ENCODE measurements around the gene USP17L19. TPM values are rescaled to one million over a fixed set of nuclear protein-coding genes. Genes with fewer than 3 reads are reported as not detected.
"Not testable (repeated sequence)": the region's sequence is repeated elsewhere in the genome, so short reads cannot be mapped to it uniquely, and the experiment has no call there.

The USP17L19 gene, protein sequence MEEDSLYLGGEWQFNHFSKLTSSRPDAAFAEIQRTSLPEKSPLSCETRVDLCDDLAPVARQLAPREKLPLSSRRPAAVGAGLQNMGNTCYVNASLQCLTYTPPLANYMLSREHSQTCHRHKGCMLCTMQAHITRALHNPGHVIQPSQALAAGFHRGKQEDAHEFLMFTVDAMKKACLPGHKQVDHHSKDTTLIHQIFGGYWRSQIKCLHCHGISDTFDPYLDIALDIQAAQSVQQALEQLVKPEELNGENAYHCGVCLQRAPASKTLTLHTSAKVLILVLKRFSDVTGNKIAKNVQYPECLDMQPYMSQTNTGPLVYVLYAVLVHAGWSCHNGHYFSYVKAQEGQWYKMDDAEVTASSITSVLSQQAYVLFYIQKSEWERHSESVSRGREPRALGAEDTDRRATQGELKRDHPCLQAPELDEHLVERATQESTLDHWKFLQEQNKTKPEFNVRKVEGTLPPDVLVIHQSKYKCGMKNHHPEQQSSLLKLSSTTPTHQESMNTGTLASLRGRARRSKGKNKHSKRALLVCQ
- not detected in 2 replicates for total RNA-seq

DNA sequence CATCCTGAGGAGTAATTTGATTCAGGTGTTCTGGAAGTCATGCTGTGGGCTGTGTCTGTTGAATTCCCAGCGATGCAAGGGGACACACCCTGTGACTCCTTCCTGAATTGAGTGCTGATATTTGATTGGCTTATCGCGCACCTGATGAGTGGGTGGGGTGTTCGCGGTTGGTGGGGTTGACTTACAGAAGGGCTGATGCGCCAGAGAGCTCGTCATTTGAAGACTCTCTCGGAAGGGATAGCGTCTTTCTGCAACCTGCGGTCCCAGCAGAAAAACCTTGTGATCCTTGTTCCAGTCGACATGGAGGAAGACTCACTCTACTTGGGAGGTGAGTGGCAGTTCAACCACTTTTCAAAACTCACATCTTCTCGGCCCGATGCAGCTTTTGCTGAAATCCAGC is at the start of gene USP17L19:
TSS of gene USP17L19 (plus strand) at position 301 of the 400 bp plus-strand sequence. CDS start at position 301, 0 bp downstream.
- H3K27me3 Mint-ChIP-seq; H3K36me3 Mint-ChIP-seq (ENCODE audit: low read depth); H3K4me1 Mint-ChIP-seq; intact Hi-C loops (cut with micrococcal nuclease); H3K9me3 Mint-ChIP-seq; H3K27ac Mint-ChIP-seq; DNase-seq; H3K4me3 Mint-ChIP-seq: not testable (repeated sequence)

DNA sequence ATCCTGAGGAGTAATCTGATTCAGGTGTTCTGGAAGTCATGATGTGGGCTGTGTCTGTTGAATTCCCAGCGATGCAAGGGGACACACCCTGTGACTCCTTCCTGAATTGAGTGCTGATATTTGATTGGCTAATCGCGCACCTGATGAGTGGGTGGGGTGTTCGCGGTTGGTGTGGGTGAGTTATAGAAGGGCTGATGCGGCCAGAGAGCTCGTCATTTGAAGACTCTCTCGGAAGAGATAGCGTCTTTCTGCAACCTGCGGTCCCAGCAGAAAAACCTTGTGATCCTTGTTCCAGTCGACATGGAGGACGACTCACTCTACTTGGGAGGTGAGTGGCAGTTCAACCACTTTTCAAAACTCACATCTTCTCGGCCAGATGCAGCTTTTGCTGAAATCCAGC is 42.8 kb upstream of the USP17L19 start, which contains the start of gene USP17L10:
TSS of gene USP17L10 (plus strand) at position 301 of the 400 bp plus-strand sequence. CDS start at position 301, 0 bp downstream.
- intact Hi-C loops (cut with micrococcal nuclease); H3K36me3 Mint-ChIP-seq (ENCODE audit: low read depth); DNase-seq; H3K27me3 Mint-ChIP-seq; H3K4me1 Mint-ChIP-seq; H3K27ac Mint-ChIP-seq; H3K9me3 Mint-ChIP-seq; H3K4me3 Mint-ChIP-seq: not testable (repeated sequence)

DNA sequence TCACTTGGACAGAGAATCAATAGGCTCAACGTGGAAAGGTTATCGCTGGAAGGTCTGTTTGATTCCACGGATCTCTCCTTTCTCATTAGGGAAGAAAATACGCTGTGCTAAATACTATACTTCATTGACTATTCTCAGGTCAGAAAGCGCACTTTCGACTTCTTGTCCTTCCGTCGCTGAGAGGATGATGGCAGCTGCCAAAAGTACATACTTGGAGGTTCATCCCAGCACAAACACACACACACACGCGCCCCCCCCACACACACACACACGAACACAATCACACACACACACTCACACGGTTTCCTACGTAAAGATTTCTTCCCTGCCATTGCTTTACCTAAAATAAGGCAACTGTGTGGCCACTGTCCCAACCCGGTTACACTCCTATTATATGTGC is 38.5 kb upstream of the USP17L19 start:
- intact Hi-C loops (cut with micrococcal nuclease); H3K9me3 Mint-ChIP-seq; H3K36me3 Mint-ChIP-seq (ENCODE audit: low read depth); H3K4me1 Mint-ChIP-seq; H3K27ac Mint-ChIP-seq; H3K27me3 Mint-ChIP-seq; H3K4me3 Mint-ChIP-seq: not testable (repeated sequence)
- peak; percentile 50 for DNase-seq

DNA sequence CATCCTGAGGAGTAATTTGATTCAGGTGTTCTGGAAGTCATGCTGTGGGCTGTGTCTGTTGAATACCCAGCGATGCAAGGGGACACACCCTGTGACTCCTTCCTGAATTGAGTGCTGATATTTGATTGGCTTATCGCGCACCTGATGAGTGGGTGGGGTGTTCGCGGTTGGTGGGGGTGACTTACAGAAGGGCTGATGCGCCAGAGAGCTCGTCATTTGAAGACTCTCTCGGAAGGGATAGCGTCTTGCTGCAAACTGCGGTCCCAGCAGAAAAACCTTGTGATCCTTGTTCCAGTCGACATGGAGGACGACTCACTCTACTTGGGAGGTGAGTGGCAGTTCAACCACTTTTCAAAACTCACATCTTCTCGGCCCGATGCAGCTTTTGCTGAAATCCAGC is 38.1 kb upstream of the USP17L19 start, which contains the start of gene USP17L11:
TSS of gene USP17L11 (plus strand) at position 301 of the 400 bp plus-strand sequence. CDS start at position 301, 0 bp downstream.
- H3K27me3 Mint-ChIP-seq; intact Hi-C loops (cut with micrococcal nuclease); DNase-seq; H3K4me1 Mint-ChIP-seq; H3K36me3 Mint-ChIP-seq (ENCODE audit: low read depth); H3K4me3 Mint-ChIP-seq; H3K27ac Mint-ChIP-seq; H3K9me3 Mint-ChIP-seq: not testable (repeated sequence)

DNA sequence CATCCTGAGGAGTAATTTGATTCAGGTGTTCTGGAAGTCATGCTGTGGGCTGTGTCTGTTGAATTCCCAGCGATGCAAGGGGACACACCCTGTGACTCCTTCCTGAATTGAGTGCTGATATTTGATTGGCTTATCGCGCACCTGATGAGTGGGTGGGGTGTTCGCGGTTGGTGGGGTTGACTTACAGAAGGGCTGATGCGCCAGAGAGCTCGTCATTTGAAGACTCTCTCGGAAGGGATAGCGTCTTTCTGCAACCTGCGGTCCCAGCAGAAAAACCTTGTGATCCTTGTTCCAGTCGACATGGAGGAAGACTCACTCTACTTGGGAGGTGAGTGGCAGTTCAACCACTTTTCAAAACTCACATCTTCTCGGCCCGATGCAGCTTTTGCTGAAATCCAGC is 33.3 kb upstream of the USP17L19 start, which contains the start of gene USP17L12:
TSS of gene USP17L12 (plus strand) at position 301 of the 400 bp plus-strand sequence. CDS start at position 301, 0 bp downstream.
- H3K4me1 Mint-ChIP-seq; H3K27me3 Mint-ChIP-seq; DNase-seq; H3K27ac Mint-ChIP-seq; H3K9me3 Mint-ChIP-seq; intact Hi-C loops (cut with micrococcal nuclease); H3K4me3 Mint-ChIP-seq; H3K36me3 Mint-ChIP-seq (ENCODE audit: low read depth): not testable (repeated sequence)

DNA sequence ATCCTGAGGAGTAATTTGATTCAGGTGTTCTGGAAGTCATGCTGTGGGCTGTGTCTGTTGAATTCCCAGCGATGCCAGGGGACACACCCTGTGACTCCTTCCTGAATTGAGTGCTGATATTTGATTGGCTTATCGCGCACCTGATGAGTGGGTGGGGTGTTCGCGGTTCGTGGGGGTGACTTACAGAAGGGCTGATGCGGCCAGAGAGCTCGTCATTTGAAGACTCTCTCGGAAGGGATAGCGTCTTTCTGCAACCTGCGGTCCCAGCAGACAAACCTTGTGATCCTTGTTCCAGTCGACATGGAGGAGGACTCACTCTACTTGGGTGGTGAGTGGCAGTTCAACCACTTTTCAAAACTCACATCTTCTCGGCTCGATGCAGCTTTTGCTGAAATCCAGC is 28.6 kb upstream of the USP17L19 start, which contains the start of gene USP17L13:
TSS of gene USP17L13 (plus strand) at position 301 of the 400 bp plus-strand sequence. CDS start at position 301, 0 bp downstream.
- H3K4me3 Mint-ChIP-seq; DNase-seq; H3K9me3 Mint-ChIP-seq; H3K27me3 Mint-ChIP-seq; H3K4me1 Mint-ChIP-seq; H3K36me3 Mint-ChIP-seq (ENCODE audit: low read depth); intact Hi-C loops (cut with micrococcal nuclease); H3K27ac Mint-ChIP-seq: not testable (repeated sequence)

DNA sequence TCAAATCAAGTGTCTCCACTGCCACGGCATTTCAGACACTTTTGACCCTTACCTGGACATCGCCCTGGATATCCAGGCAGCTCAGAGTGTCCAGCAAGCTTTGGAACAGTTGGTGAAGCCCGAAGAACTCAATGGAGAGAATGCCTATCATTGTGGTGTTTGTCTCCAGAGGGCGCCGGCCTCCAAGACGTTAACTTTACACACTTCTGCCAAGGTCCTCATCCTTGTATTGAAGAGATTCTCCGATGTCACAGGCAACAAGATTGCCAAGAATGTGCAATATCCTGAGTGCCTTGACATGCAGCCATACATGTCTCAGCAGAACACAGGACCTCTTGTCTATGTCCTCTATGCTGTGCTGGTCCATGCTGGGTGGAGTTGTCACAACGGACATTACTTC is 22.9 kb upstream of the USP17L19 start:
- H3K4me3 Mint-ChIP-seq; intact Hi-C loops (cut with micrococcal nuclease); H3K27ac Mint-ChIP-seq; H3K9me3 Mint-ChIP-seq; H3K27me3 Mint-ChIP-seq; H3K4me1 Mint-ChIP-seq; H3K36me3 Mint-ChIP-seq (ENCODE audit: low read depth): not testable (repeated sequence)
- DNase-seq = peak; percentile 49

DNA sequence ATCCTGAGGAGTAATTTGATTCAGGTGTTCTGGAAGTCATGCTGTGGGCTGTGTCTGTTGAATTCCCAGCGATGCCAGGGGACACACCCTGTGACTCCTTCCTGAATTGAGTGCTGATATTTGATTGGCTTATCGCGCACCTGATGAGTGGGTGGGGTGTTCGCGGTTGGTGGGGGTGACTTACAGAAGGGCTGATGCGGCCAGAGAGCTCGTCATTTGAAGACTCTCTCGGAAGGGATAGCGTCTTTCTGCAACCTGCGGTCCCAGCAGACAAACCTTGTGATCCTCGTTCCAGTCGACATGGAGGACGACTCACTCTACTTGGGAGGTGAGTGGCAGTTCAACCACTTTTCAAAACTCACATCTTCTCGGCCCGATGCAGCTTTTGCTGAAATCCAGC is 19.1 kb upstream of the USP17L19 start, which contains the start of gene USP17L15:
TSS of gene USP17L15 (plus strand) at position 301 of the 400 bp plus-strand sequence. CDS start at position 301, 0 bp downstream.
- H3K4me1 Mint-ChIP-seq; H3K27me3 Mint-ChIP-seq; H3K4me3 Mint-ChIP-seq; H3K9me3 Mint-ChIP-seq; DNase-seq; H3K27ac Mint-ChIP-seq; H3K36me3 Mint-ChIP-seq (ENCODE audit: low read depth); intact Hi-C loops (cut with micrococcal nuclease): not testable (repeated sequence)

DNA sequence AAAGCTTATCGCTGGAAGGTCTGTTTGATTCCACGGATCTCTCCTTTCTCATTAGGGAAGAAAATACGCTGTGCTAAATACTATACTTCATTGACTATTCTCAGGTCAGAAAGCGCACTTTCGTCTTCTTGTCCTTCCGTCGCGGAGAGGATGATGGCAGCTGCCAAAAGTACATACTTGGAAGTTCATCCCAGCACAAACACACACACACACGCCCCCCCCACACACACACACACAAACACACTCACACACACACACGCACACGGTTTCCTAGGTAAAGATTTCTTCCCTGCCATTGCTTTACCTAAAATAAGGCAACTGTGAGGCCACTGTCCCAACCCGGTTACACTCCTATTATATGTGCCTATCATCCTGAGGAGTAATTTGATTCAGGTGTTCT is 14.7 kb upstream of the USP17L19 start:
- intact Hi-C loops (cut with micrococcal nuclease); H3K36me3 Mint-ChIP-seq (ENCODE audit: low read depth); DNase-seq; H3K4me3 Mint-ChIP-seq; H3K27ac Mint-ChIP-seq; H3K27me3 Mint-ChIP-seq; H3K4me1 Mint-ChIP-seq; H3K9me3 Mint-ChIP-seq: not testable (repeated sequence)

DNA sequence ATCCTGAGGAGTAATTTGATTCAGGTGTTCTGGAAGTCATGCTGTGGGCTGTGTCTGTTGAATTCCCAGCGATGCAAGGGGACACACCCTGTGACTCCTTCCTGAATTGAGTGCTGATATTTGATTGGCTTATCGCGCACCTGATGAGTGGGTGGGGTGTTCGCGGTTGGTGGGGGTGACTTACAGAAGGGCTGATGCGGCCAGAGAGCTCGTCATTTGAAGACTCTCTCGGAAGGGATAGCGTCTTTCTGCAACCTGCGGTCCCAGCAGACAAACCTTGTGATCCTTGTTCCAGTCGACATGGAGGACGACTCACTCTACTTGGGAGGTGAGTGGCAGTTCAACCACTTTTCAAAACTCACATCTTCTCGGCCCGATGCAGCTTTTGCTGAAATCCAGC is 9.6 kb upstream of the USP17L19 start, which contains the start of gene USP17L17:
TSS of gene USP17L17 (plus strand) at position 301 of the 400 bp plus-strand sequence. CDS start at position 301, 0 bp downstream.
- H3K27me3 Mint-ChIP-seq; H3K27ac Mint-ChIP-seq; intact Hi-C loops (cut with micrococcal nuclease); H3K4me3 Mint-ChIP-seq; H3K9me3 Mint-ChIP-seq; H3K36me3 Mint-ChIP-seq (ENCODE audit: low read depth); H3K4me1 Mint-ChIP-seq: not testable (repeated sequence)
- DNase-seq = peak; percentile 14

DNA sequence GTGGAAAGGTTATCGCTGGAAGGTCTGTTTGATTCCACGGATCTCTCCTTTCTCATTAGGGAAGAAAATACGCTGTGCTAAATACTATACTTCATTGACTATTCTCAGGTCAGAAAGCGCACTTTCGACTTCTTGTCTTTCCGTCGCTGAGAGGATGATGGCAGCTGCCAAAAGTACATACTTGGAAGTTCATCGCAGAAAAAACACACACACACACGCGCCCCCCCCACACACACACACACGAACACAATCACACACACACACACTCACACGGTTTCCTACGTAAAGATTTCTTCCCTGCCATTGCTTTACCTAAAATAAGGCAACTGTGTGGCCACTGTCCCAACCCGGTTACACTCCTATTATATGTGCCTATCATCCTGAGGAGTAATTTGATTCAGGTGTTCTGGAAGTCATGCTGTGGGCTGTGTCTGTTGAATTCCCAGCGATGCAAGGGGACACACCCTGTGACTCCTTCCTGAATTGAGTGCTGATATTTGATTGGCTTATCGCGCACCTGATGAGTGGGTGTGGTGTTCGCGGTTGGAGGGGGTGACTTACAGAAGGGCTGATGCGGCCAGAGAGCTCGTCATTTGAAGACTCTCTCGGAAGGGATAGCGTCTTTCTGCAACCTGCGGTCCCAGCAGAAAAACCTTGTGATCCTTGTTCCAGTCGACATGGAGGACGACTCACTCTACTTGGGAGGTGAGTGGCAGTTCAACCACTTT is 5.1 kb upstream of the USP17L19 start, which contains the start of gene USP17L18:
TSS of gene USP17L18 (plus strand) at position 678 of the 728 bp plus-strand sequence. CDS start at position 678, 0 bp downstream.
- H3K4me3 Mint-ChIP-seq; H3K9me3 Mint-ChIP-seq; H3K27ac Mint-ChIP-seq; H3K36me3 Mint-ChIP-seq (ENCODE audit: low read depth); H3K27me3 Mint-ChIP-seq; intact Hi-C loops (cut with micrococcal nuclease); H3K4me1 Mint-ChIP-seq: not testable (repeated sequence)
- peak; percentile 54 for DNase-seq

DNA sequence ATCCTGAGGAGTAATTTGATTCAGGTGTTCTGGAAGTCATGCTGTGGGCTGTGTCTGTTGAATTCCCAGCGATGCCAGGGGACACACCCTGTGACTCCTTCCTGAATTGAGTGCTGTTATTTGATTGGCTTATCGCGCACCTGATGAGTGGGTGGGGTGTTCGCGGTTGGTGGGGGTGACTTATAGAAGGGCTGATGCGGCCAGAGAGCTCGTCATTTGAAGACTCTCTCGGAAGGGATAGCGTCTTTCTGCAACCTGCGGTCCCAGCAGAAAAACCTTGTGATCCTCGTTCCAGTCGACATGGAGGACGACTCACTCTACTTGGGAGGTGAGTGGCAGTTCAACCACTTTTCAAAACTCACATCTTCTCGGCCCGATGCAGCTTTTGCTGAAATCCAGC is 4.6 kb downstream of the USP17L19 start, which contains the start of gene USP17L20:
TSS of gene USP17L20 (plus strand) at position 301 of the 400 bp plus-strand sequence. CDS start at position 301, 0 bp downstream.
- H3K36me3 Mint-ChIP-seq (ENCODE audit: low read depth); DNase-seq; H3K4me3 Mint-ChIP-seq; H3K4me1 Mint-ChIP-seq; H3K27ac Mint-ChIP-seq; H3K9me3 Mint-ChIP-seq; H3K27me3 Mint-ChIP-seq; intact Hi-C loops (cut with micrococcal nuclease): not testable (repeated sequence)

DNA sequence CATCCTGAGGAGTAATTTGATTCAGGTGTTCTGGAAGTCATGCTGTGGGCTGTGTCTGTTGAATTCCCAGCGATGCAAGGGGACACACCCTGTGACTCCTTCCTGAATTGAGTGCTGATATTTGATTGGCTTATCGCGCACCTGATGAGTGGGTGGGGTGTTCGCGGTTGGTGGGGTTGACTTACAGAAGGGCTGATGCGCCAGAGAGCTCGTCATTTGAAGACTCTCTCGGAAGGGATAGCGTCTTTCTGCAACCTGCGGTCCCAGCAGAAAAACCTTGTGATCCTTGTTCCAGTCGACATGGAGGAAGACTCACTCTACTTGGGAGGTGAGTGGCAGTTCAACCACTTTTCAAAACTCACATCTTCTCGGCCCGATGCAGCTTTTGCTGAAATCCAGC is 9.4 kb downstream of the USP17L19 start, which contains the start of gene USP17L21:
TSS of gene USP17L21 (plus strand) at position 301 of the 400 bp plus-strand sequence. CDS start at position 301, 0 bp downstream.
- H3K27ac Mint-ChIP-seq; H3K36me3 Mint-ChIP-seq (ENCODE audit: low read depth); H3K4me3 Mint-ChIP-seq; intact Hi-C loops (cut with micrococcal nuclease); H3K27me3 Mint-ChIP-seq; H3K4me1 Mint-ChIP-seq; H3K9me3 Mint-ChIP-seq; DNase-seq: not testable (repeated sequence)

All from activated CD4-positive, alpha-beta T cell treated with anti-CD3 and anti-CD28 coated beads, Interleukin-2, amount 10 ng/mL, durations not matched to agents 24 days and 14 days (primary cell).